Measurements from ENCODE around the gene FAAP100. TPM values are rescaled to one million over a fixed set of nuclear protein-coding genes. Genes with fewer than 3 reads are reported as not detected.

Gene FAAP100
- total RNA-seq, 4 donors from 2014 or later, result 19.4 to 34.3 (median 28.4) TPM

DNA sequence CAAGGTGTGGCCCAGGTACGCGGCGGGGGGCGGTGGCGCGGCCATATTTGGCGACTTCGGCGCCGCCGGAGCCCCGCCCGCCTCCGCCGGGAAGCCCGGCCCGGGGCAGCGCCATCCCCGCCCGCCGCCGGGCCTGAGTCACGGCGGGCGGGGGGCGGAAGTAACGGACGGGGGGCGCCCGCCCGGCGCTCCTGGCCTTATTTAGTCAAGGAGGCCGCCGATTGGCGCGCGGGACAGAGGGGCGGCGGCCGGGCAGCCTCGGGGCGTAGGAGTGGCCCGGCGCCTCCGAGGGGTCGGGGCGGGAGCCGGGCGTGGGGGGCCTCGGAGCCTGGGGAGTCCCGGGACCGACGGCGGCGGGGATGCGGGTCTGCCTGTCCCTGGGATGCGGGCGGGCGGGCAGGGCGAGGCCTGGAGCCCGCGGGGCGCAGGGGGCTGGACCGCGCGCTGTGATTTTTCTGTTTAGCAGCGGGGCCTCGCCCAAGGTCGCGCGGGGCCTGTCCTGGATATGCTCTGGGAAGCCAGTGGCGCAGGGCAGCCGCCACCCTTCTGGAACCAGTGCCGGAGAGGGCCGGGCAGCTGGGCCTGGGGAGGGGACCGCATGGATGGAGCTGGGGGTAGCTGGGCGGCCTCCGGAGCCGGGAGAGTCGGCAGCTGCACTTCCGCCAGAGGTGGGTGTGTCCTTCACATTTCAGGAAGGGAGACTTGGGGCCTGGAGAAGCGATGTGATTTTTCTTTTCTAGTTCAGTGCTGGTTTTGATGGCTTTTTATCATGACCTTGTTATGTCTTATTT lies 37.2 kb downstream of the FAAP100 start:
- WGBS, 2 donors, result 0 to 1% methylated on average over 25 to 27 of the region's 82 CpGs
- peak in 1 of 2 donors; percentile 3 for TF ChIP-seq POLR2A (IDR thresholded peaks at IDR 0.05)
- TF ChIP-seq, protein P1, sequence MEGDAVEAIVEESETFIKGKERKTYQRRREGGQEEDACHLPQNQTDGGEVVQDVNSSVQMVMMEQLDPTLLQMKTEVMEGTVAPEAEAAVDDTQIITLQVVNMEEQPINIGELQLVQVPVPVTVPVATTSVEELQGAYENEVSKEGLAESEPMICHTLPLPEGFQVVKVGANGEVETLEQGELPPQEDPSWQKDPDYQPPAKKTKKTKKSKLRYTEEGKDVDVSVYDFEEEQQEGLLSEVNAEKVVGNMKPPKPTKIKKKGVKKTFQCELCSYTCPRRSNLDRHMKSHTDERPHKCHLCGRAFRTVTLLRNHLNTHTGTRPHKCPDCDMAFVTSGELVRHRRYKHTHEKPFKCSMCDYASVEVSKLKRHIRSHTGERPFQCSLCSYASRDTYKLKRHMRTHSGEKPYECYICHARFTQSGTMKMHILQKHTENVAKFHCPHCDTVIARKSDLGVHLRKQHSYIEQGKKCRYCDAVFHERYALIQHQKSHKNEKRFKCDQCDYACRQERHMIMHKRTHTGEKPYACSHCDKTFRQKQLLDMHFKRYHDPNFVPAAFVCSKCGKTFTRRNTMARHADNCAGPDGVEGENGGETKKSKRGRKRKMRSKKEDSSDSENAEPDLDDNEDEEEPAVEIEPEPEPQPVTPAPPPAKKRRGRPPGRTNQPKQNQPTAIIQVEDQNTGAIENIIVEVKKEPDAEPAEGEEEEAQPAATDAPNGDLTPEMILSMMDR (IDR thresholded peaks at IDR 0.05), result no peak
- H3K4me3 ChIP-seq (ENCODE audit: low read depth, poor library complexity, severe bottlenecking), result peak overlapping the region; percentile 66
- intact Hi-C loops (cut with DNase I; ENCODE audit: low total_unique reads), result loop anchor here (5.0 kb wide), 1 partner anchor 118 kb away; the partner anchor contains the start of gene BAHCC1
- DNase-seq (ENCODE audit: low spot score in 2 of 2), result peak; percentile 68 to 96

DNA sequence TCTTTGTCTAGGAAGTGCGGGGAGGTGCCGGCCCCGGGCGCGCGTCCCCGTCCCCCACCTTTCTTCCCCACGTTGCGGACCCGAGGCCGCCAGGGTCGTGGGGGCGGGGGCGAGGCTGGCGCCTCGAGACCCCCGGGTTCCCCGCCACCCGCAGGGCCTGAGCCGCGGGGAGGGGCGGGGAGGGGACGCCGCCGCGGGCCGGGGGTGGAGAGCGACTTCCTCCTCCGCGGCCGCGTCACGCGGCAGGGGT lies 37.7 kb downstream of the FAAP100 start:
- intact Hi-C loops (cut with DNase I; ENCODE audit: low total_unique reads), result loop anchor here (5.0 kb wide), 1 partner anchor 117 kb away; the partner anchor contains the start of gene BAHCC1

DNA sequence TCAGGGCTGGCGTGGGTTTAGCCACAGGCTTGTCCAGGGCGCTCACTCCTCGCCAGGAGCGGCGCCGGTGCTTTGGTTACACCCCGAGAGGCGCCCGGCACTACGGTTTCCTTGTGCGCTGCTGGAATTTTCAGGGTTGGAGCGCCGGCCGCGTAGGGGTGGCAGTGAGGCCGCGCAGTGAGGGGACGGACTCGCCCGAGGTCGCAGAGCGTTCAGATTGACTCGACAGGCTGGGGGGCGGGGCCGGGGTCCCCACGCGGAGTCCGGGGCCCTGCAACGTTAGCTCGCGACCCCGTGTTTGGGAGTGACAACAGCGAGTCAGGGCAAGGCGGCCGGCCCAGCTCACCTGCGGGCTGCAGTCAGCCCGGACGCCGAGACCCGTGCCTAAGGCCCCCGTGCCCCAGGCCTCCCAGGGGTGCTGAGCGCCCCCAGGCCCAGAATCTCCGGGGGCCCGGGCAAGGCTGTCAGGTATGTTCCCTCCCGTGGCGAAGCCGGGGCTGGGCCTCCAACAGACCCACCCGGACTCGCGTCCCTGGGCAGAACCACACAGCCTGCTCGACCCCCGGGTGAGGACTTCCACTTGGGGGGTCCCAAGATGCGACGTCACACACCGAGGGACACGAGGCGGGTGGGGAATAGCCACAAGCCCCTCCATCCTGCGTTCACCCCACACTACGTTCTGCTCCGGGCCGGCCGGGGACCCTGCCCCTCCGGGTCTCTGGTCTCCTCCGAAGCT lies 38.2 kb downstream of the FAAP100 start:
- 1% methylated on average over 20 to 59 of the region's 64 CpGs for WGBS, 2 donors
- TF ChIP-seq, protein P1 (IDR thresholded peaks at IDR 0.05), result no peak
- TF ChIP-seq POLR2A (IDR thresholded peaks at IDR 0.05), result no peak
- H3K4me3 ChIP-seq (ENCODE audit: low read depth, poor library complexity, severe bottlenecking), result peak overlapping the region; percentile 66
- intact Hi-C loops (cut with DNase I; ENCODE audit: low total_unique reads), result loop anchor here (5.0 kb wide), 1 partner anchor 117 kb away; the partner anchor contains the start of gene BAHCC1
- DNase-seq (ENCODE audit: low spot score in 2 of 2), result peak; percentile 53 to 94

More for the DNA sequence above, 37.7 kb downstream of the FAAP100 start:
- peak overlapping the region; percentile 66 for H3K4me3 ChIP-seq (ENCODE audit: low read depth, poor library complexity, severe bottlenecking)
- WGBS, 2 donors, result 1 to 2% methylated on average over 10 to 20 of the region's 34 CpGs
- no peak for DNase-seq (ENCODE audit: low spot score in 2 of 2)
- no peak for TF ChIP-seq POLR2A (IDR thresholded peaks at IDR 0.05)
- TF ChIP-seq, protein P1 (IDR thresholded peaks at IDR 0.05), result no peak

DNA sequence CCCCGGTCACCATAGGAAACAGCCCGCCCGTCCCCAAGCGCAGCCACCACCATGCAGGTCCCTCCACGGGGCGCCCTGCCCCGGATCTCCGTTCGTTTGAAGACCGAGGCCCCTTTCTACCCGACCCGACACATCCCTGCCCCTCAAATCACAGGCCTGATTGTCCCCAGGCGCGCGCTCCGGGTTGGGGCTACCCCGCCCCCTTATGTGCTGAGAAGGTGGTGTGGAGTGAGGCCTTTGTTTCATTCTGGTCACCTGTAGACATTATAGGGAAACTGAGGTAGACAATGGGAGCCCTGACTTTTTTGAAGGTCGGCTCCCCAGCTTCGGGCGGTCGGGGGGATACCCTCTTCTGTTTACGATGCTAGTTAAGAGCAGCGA lies 38.8 kb downstream of the FAAP100 start:
- WGBS, 2 donors, result 1% methylated on average over 19 to 23 of the region's 23 CpGs
- TF ChIP-seq, protein P1 (IDR thresholded peaks at IDR 0.05), result no peak
- TF ChIP-seq POLR2A (IDR thresholded peaks at IDR 0.05), result no peak
- peak overlapping the region; percentile 66 for H3K4me3 ChIP-seq (ENCODE audit: low read depth, poor library complexity, severe bottlenecking)
- DNase-seq (ENCODE audit: low spot score in 2 of 2), result peak; percentile 58 to 94
- intact Hi-C loops (cut with DNase I; ENCODE audit: low total_unique reads), result loop anchor here (5.0 kb wide), 1 partner anchor 116 kb away; the partner anchor contains the start of gene BAHCC1

DNA sequence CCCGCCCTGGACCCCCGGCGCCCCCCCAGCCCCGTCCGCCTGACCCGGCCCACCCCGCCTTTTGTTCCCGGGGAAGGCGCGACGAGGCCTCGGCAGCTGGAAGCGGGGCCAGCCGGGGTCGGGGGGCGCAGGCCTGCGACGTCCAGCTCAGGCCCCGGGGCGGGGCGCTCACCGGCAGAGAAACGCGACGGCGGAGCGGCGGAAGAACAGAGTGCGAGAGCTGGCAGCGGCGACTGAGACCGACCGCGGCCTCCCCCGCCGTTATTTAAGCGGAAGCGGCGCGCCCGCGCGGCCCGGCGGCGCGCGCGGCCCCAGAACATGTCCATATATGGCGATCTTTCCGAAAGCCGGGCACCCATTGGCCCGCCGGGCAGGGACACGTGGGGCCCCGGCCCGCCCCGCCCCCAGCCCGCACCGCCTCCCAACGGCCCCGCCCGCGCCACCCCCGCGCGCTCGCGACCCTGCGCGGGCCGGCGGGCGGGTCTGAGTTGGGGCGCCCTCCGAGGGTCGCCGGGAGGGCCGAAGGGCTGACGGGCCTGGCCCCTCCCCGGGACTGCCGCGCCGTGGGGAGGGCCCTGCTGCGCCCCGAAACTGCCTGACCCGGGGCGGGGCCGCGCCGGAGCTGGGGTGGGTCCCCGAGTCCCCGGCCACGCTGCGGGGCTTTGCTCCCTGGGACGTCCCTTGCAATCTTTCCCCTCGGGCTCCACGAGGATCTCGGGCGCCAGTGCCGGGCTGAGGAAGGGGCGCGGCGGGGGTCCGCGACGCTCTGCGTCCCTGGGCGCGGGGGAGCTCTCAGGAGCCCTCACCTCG lies 39.4 kb downstream of the FAAP100 start, which contains the start of gene ACTG1:
Gene ACTG1, minus strand, starts transcription at position 238 of the 810 bp plus-strand sequence. CDS start 445 bp downstream, outside the sequence.
- peak within 1 kb of the TSS; percentile 86 for H3K4me3 ChIP-seq (ENCODE audit: low read depth, poor library complexity, severe bottlenecking)
- intact Hi-C loops (cut with DNase I; ENCODE audit: low total_unique reads), result loop anchor here (5.0 kb wide), 1 partner anchor 115 kb away; the partner anchor contains the start of gene BAHCC1
- 0 to 2% methylated on average over 9 to 22 of the region's 111 CpGs for WGBS, 2 donors
- TF ChIP-seq, protein P1 (IDR thresholded peaks at IDR 0.05), result no peak
- TF ChIP-seq POLR2A (IDR thresholded peaks at IDR 0.05), result peak in 1 of 2 donors; percentile 95
- peak; percentile 90 to 98 for DNase-seq (ENCODE audit: low spot score in 2 of 2)
